Omental fat pad (tissue), 4 donors: Measurements from ENCODE around the gene MAFG. TPM values are rescaled to one million over a fixed set of nuclear protein-coding genes. Genes with fewer than 3 reads are reported as not detected.

ENCODE experiments used
- ATAC-seq: fragments of 150-250 bp; one replicate; pipeline ENCODE4 v1.9.1; 2016; ENCODE audit warnings: mild to moderate bottlenecking, moderate library complexity; ENCODE audit not compliant: low FRiP score
- DNase-seq: peaks from one replicate; pipeline ENCODE4 v3.0.0-alpha.2; 2019; ENCODE audit warnings: low spot score
- total RNA-seq, 4 donors: library from RNA; depleted of rRNA; stranded (reverse); fragments of >200 nt; gene quantifications; one replicate each; pipeline ENCODE4 v1.1.0, GENCODE V29; 2016
- TF ChIP-seq, protein P1 (sequence below), 3 donors: fragments of 450-650 bp; IDR thresholded peaks; one replicate each; pipeline ENCODE4 v1.5.1; 2016 to 2017; ENCODE audit warnings: antibody characterized with exemption in 3 of 3, mild to moderate bottlenecking in 3 of 3, moderate library complexity in 2 of 3

MAFG gene
- total RNA-seq, 4 donors from 2014 or later: 22.2 to 31.5 (median 25.6) TPM

DNA sequence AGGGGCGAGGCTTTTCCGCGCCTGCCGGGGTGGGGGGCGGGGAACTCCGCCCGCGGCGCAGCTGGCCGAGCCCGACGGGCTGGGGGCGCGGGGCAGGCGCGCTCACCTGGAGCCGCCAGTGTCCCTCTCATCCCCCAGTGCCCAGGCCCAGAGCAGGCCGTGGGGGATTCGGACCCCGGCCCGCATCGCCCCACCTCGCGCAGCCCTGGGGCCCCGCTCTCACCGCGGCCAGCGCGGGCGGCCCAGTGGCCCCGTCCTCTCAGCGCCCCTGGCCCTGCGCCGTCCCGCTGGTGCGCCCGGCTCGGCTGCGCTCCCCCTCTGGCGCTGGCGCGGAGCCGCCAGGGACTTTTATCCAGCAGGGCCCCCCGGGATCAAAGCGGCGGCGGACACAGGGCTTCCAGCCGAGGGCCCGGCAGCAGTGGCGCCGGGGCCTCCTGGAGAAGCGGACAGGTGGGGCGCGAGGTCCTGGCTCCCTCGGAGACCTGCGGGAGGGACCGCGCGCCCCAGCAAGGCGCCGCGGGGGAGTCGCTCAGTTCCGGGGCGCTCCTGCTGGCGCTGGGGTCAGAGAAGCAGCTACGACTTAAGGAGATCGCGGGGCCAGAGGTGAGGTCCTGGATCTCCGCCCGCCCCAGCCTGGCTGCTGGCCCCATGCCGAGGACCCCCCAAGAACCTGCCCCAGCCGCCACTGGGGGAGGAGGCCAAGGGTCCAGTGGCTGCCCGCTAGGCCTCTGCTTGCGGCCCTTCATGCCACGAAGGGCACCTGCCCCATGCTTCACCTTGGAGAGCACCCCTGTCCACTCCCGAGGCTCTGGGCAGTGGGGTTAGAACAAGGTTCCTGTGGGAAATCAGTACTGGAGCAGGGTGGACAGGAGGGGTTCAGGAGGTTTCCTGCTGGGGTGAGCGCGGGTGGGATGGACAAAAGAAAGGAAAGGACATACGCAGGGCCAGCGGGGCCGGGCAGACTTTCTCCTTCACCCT, 34.3 kb upstream of the MAFG start:
- DNase-seq: no peak
- TF ChIP-seq, protein P1, sequence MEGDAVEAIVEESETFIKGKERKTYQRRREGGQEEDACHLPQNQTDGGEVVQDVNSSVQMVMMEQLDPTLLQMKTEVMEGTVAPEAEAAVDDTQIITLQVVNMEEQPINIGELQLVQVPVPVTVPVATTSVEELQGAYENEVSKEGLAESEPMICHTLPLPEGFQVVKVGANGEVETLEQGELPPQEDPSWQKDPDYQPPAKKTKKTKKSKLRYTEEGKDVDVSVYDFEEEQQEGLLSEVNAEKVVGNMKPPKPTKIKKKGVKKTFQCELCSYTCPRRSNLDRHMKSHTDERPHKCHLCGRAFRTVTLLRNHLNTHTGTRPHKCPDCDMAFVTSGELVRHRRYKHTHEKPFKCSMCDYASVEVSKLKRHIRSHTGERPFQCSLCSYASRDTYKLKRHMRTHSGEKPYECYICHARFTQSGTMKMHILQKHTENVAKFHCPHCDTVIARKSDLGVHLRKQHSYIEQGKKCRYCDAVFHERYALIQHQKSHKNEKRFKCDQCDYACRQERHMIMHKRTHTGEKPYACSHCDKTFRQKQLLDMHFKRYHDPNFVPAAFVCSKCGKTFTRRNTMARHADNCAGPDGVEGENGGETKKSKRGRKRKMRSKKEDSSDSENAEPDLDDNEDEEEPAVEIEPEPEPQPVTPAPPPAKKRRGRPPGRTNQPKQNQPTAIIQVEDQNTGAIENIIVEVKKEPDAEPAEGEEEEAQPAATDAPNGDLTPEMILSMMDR (IDR thresholded peaks at IDR 0.05): no peak
- no peak for ATAC-seq

DNA sequence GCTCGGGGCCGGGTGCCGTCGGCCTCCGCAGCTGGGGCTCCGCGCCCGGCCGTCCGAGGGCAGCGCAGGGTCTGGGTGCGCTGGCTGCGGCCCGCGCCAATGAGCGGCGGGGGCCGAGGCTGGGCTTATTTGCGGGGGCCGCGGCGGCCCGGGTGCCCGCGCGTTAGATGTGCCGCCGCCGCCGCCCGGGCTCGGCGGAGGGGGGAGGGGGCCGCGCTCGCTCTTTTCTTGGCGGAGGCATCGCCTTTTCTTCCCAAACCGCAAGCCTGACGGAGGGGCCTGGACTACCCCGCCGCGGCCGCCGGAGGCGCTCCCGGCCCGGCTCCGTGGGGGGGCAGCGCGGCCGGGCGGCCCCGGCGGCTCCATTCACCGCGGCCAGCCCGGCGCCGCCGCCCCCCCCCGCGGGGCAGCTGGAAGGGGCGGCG, 33.6 kb upstream of the MAFG start, which contains the start of gene NOTUM:
NOTUM (minus strand) TSS at position 101 of the 425 bp plus-strand sequence. CDS start 278 bp downstream, outside the sequence.
- no peak for DNase-seq
- TF ChIP-seq, protein P1 (IDR thresholded peaks at IDR 0.05): no peak
- ATAC-seq: peak; percentile 46

DNA sequence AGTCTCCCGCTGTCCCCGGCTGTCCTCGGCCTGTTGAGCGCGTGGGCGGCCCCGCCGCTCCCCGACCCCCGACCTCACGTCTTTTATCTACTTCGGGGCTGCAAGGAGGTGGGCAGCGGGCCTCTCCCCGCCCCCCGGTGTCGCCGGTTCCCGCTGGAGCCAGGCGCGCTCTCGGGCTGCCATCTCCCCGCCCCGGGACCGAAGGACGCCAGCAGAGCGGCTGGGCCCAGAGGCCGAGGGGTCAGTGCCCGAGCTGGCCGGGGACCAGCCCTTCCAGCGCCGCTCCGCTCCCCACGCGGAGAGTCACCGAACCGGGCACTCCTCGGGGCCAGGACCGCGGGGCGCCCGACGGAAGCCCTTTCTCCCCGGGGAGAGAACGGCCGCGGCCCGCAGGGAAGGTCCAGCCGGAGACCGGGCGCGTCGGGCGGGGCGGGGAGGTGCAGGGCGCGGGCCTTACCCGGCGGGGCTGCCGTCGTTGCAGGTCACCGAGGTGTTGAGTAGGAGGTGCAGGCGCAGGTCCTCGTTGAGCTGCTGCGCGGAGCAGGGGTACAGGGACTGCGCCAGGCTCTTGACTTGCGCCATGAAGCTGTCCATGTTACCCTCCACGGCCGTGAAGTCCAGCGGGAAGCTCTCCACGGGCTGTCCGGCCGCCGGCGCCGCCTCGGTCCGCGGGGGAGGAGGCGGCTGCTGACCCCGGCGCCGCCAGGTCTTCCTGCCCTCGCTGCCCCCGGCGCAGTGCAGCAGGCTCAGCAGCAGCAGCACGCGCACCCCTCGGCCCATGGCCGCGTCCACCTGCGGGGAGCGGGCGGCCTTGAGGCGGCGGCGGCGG, 32.8 kb upstream of the MAFG start:
- DNase-seq (no peak), ATAC-seq (no peak)
- TF ChIP-seq, protein P1 (IDR thresholded peaks at IDR 0.05): no peak

DNA sequence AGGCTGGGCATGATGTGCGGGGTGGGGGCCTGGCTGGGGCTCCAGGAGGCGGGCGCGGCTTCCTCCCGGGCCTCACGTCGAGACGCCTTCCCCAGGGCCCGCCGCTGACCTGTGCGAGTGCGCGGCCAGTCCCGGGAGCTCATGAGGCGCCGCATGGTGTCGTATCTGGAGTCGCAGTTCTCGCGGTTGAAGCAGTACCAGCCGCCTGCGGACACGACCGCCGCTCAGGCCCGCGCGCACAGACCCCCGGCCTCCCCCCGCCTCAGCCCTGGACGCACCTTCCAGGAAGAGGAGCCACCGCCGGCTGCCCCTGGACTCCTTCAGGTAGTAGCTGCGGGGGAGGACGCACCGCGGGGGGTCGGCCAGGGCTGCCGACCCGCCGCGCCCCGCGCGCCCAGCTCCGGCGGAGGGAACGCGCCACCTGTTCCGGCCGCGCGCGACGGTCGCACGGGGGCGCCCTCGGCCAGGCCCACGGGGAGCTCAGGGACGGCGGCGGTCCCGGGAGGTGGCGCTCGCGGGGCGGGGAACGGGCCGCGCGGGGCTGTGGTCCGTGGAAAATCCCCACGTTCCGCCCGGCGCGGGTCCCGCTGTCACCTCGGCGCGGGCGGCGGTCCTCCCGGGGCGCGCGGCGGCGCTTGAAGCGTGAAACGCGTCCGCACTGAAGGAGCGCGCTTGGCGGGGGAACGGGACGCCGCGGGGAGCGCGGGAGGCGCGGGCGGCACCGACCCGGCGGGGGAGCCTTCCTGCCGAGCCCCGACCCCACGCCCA, 32.0 kb upstream of the MAFG start:
- ATAC-seq (peak; percentile 80), DNase-seq (peak; percentile 58)
- TF ChIP-seq, protein P1 (IDR thresholded peaks at IDR 0.05): peak in 2 of 3 donors; percentile 68 to 86

DNA sequence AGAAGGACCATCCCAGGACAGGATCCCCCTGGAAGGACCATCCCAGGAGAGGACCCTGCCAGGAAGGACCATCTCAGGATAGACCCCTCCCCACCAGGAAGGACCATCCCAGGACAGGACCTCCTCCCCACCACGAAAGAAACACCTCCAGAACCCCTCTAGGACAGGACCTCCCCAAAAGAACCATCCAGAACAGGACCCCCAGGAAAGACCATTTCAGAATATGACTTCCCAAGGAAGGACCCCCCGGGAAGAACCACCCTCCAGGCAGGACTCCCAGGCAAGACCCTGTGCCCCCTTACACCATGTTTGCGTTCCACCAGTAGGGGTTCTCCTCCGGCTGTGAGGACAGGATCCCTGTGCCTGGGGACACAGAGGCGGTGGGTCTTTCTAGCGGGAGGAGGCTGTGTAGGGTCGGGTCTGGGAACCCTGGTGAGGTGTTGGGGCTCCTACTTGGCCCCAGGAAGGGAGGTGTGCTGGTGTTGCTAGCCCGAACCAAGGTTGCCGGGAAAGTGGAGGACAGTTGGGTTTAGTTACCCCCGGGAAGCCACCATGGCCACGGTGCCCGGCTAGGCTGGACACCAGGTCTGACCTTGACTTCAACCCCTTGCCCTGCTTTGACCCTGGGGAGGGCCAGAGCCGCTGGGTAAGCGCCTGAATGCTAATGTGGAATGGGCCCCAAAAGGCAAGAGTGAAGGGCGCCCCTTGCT, 31.3 kb upstream of the MAFG start:
- no peak for DNase-seq
- no peak for ATAC-seq
- TF ChIP-seq, protein P1 (IDR thresholded peaks at IDR 0.05): no peak
